A549 (cell line): ENCODE results near the gene KICS2.
"Not testable (repeated sequence)": the region's sequence is repeated elsewhere in the genome, so short reads cannot be mapped to it uniquely, and the experiment has no call there.

Experiments used
- FOXS1 ChIP-seq: fragments of 250-450 bp; sonication (Bioruptor Pico); IDR thresholded peaks from 2 replicates; pipeline ENCODE4 v1.5.0; 2020; ENCODE audit warnings: mild to moderate bottlenecking, moderate library complexity
- KDM5A ChIP-seq: fragments of 200-600 bp; sonication (generic); IDR thresholded peaks from 2 replicates; pipeline ENCODE4 v1.6.1; 2016; ENCODE audit warnings: antibody characterized with exemption, mild to moderate bottlenecking
- MAFK ChIP-seq: fragments of 450-650 bp; IDR thresholded peaks from 2 replicates; pipeline ENCODE4 v1.6.1; 2014; ENCODE audit not compliant: partially characterized antibody
- NFE2L2 ChIP-seq: fragments of 150-350 bp; conservative IDR thresholded peaks from 2 replicates; pipeline ENCODE4 v1.6.1; 2014; ENCODE audit warnings: low read length
- NR3C1 ChIP-seq: fragments of >200 bp; sonication (Bioruptor Twin); formaldehyde crosslinking; IDR thresholded peaks from 3 replicates; pipeline ENCODE4 v1.6.1; 2017
- POLR2A ChIP-seq: IDR thresholded peaks from 2 replicates; pipeline ENCODE4 v1.6.1; 2012; ENCODE audit warnings: mild to moderate bottlenecking, low read length
- POLR2AphosphoS2 ChIP-seq: conservative IDR thresholded peaks from 2 replicates; pipeline ENCODE4 v1.6.1; 2012; ENCODE audit warnings: low read length, improper control_type of control experiment, inconsistent platforms
- SMC3 ChIP-seq: fragments of >200 bp; sonication (Bioruptor Twin); formaldehyde crosslinking; IDR thresholded peaks from 3 replicates; pipeline ENCODE4 v1.6.1; 2018; ENCODE audit warnings: inconsistent platforms
- TF ChIP-seq, protein P1 (sequence below): fragments of >200 bp; sonication (Bioruptor Twin); formaldehyde crosslinking; IDR thresholded peaks from 3 replicates; pipeline ENCODE4 v1.5.1; 2016
- TF ChIP-seq, protein P2 (sequence below): fragments of 450-650 bp; IDR thresholded peaks from 2 replicates; pipeline ENCODE4 v1.6.1; 2014; ENCODE audit warnings: antibody characterized with exemption

DNA sequence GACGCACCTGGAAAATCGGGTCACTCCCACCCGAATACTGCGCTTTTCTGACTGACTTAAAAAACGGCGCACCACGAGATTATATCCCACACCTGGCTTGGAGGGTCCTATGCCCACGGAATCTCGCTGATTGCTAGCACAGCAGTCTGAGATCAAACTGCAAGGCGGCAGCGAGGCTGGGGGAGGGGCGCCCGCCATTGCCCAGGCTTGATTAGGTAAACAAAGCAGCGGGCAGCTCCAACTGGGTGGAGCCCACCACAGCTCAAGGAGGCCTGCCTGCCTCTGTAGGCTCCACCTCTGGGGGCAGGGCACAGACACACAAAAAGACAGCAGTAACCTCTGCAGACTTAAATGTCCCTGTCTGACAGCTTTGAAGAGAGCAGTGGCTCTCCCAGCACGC, 26.3 kb downstream of the KICS2 start:
- not testable (repeated sequence) for TF ChIP-seq NR3C1, MAFK, KDM5A, POLR2A, POLR2AphosphoS2, NFE2L2, SMC3, FOXS1
- TF ChIP-seq, protein P1, sequence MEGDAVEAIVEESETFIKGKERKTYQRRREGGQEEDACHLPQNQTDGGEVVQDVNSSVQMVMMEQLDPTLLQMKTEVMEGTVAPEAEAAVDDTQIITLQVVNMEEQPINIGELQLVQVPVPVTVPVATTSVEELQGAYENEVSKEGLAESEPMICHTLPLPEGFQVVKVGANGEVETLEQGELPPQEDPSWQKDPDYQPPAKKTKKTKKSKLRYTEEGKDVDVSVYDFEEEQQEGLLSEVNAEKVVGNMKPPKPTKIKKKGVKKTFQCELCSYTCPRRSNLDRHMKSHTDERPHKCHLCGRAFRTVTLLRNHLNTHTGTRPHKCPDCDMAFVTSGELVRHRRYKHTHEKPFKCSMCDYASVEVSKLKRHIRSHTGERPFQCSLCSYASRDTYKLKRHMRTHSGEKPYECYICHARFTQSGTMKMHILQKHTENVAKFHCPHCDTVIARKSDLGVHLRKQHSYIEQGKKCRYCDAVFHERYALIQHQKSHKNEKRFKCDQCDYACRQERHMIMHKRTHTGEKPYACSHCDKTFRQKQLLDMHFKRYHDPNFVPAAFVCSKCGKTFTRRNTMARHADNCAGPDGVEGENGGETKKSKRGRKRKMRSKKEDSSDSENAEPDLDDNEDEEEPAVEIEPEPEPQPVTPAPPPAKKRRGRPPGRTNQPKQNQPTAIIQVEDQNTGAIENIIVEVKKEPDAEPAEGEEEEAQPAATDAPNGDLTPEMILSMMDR: not testable (repeated sequence)
- TF ChIP-seq, protein P2, sequence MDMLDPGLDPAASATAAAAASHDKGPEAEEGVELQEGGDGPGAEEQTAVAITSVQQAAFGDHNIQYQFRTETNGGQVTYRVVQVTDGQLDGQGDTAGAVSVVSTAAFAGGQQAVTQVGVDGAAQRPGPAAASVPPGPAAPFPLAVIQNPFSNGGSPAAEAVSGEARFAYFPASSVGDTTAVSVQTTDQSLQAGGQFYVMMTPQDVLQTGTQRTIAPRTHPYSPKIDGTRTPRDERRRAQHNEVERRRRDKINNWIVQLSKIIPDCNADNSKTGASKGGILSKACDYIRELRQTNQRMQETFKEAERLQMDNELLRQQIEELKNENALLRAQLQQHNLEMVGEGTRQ: not testable (repeated sequence)
